ENCODE data around the gene EIF5A. TPM values are rescaled to one million over a fixed set of nuclear protein-coding genes. Genes with fewer than 3 reads are reported as not detected.
A peak's percentile ranks its signal among the peaks of the same experiment; 100 is the strongest.

EIF5A gene
- total and polyA plus RNA-seq, 2 of the 8 experiments (the other 6 are each of a cell fraction or from before 2014, with no cell fraction given): 717 to 1,172 TPM

GRCh38 chr17:7266784-7267183 lies 40.6 kb upstream of the EIF5A start:
- no peak for FAIRE-seq
- Histone ChIP-seq H3K4me3 (ENCODE audit: extremely low read depth in 1 of 4, insufficient read depth in 2 of 4, low read depth in 3 of 4, low read length in 4 of 4) (no peak overlapping the region), H2AK5ac (ENCODE audit: low read depth, low read length) (no peak overlapping the region), H3K4ac (replicated peaks; ENCODE audit: insufficient read length, low read depth, low read length) (no peak overlapping the region), H2AFZ (ENCODE audit: low read length) (no peak overlapping the region), H3K4me2 (ENCODE audit: insufficient read depth in 1 of 2, low read depth in 2 of 2, low read length in 2 of 2) (no peak overlapping the region; a peak in 1 of 4 replicates), H3K56ac (replicated peaks; ENCODE audit: insufficient read length, low read depth, low read length) (no peak overlapping the region), H3K36me3 (ENCODE audit: control insufficient read depth in 2 of 4, insufficient read depth in 4 of 4, low read length in 3 of 4) (no peaks in the 10 kb centered on the region), H4K5ac (ENCODE audit: insufficient read length, low read depth, low read length) (no peak overlapping the region), H4K8ac (ENCODE audit: extremely low read depth, insufficient read depth, low read length) (no peak overlapping the region), H3K18ac (ENCODE audit: extremely low read depth, low read length) (0 out of 2 replicates have a peak overlapping the region, but pooled peaks have one; percentile 28), H2BK120ac (replicated peaks; ENCODE audit: low read depth, low read length) (no peak overlapping the region), H3K14ac (ENCODE audit: insufficient read length) (no peak overlapping the region), H3K9ac (replicated peaks in 1 of 4; ENCODE audit: extremely low read depth in 1 of 4, low read depth in 3 of 4, low read length in 3 of 4) (no peak overlapping the region), H2BK20ac (ENCODE audit: low read length) (no peak overlapping the region), H2BK15ac (ENCODE audit: low read length) (no peak overlapping the region), H3K4me1 (replicated peaks in 1 of 4; ENCODE audit: control insufficient read depth in 3 of 4, insufficient read depth in 4 of 4, low read length in 3 of 4) (peaks cover 0 to 8% (median 4%) of the 10 kb centered on the region in 4 experiments; a peak in 4 of 7 replicates), H3K9me3 (ENCODE audit: insufficient read depth in 2 of 2, low read depth in 1 of 2, low read length in 1 of 2) (no peaks in the 10 kb centered on the region), H2BK12ac (ENCODE audit: low read depth, low read length) (0 out of 2 replicates have a peak overlapping the region, but pooled peaks have one; percentile 60), H3K27me3 (replicated peaks in 1 of 4; ENCODE audit: control insufficient read depth in 3 of 4, extremely low read depth in 1 of 4, insufficient read depth in 3 of 4, low read length in 3 of 4) (no peaks in the 10 kb centered on the region), H3K79me1 (ENCODE audit: low read depth, low read length) (peaks cover under 1% of the 10 kb centered on the region; the same call in 1 of the 2 replicates), H2BK5ac (ENCODE audit: low read depth, low read length) (no peak overlapping the region; the same call in 1 of the 2 replicates), H4K20me1 (replicated peaks in 1 of 2; ENCODE audit: control insufficient read depth in 1 of 2, insufficient read depth in 2 of 2, low read length in 2 of 2) (peaks cover 0 to under 1% of the 10 kb centered on the region in 2 experiments), H4K91ac (replicated peaks; ENCODE audit: insufficient read length, low read length) (peak overlapping the region; percentile 35), H3K79me2 (ENCODE audit: control insufficient read depth in 1 of 2, insufficient read depth in 2 of 2, low read length in 2 of 2) (peaks cover 0 to 1% of the 10 kb centered on the region in 2 experiments; a peak in 1 of 4 replicates), H3K23ac (ENCODE audit: insufficient read length) (no peak overlapping the region), H3K27ac (ENCODE audit: low read depth, low read length) (no peak overlapping the region), H3K23me2 (ENCODE audit: low read depth, low read length) (peaks cover 3% of the 10 kb centered on the region)
- ChIA-PET CTCF (ENCODE audit: partially characterized antibody) (interaction anchor here (0.6 to 2.8 kb wide), 8 partner anchors 14 to 1830 kb away, joined by 3 to 17 read pairs (median 4); partner anchors contain the start of gene SLC2A4), POLR2A (ENCODE audit: partially characterized antibody) (interaction anchor here (0.8 to 13.7 kb wide), 7 partner anchors 8 to 63 kb away, joined by 3 to 159 read pairs (median 6); partner anchors contain the start of genes ACADVL, DLG4, DVL2 and GABARAP)
- 92% methylated on average over 1 of the region's 1 CpG; no CpG with 5 or more reads in 1 of the 2 experiments for WGBS, 2 experiments (ENCODE audit: extremely low coverage in 1 of 2, insufficient coverage in 1 of 2, insufficient read length in 1 of 2, insufficient replicate concordance in 2 of 2, low coverage in 1 of 2, low lambda C conversion rate in 2 of 2, missing lambda C conversion rate in 1 of 2)
- no peak for DNase-seq (ENCODE audit: low read depth in 1 of 2, low spot score in 2 of 2)
- TF ChIP-seq TBP (IDR thresholded peaks at IDR 0.05; ENCODE audit: low read depth, low read length): no peak
- TF ChIP-seq NRF1 (IDR thresholded peaks at IDR 0.05; ENCODE audit: low read depth, low read length): no peak
- TF ChIP-seq RFX5 (IDR thresholded peaks at IDR 0.05; ENCODE audit: borderline replicate concordance, low read depth, low read length): no peak
- TF ChIP-seq SP2 (IDR thresholded peaks at IDR 0.05; ENCODE audit: low read length): no peak
- no peak for TF ChIP-seq YY1 (IDR thresholded peaks at IDR 0.05; ENCODE audit: low read depth, low read length)

Data from H1 (cell line).